Measurements from ENCODE around the gene RRAGD. TPM values are rescaled to one million over a fixed set of nuclear protein-coding genes. Genes with fewer than 3 reads are reported as not detected.

RRAGD gene
- polyA plus RNA-seq, 1 donor = 60.9 TPM

GRCh38 chr6:89381031-89381430 lies 31.0 kb downstream of the RRAGD start:
- no peak for DNase-seq
- WGBS (ENCODE audit: insufficient coverage, low lambda C conversion rate) = no CpG with 5 or more reads among the region's 2 CpGs

DNA sequence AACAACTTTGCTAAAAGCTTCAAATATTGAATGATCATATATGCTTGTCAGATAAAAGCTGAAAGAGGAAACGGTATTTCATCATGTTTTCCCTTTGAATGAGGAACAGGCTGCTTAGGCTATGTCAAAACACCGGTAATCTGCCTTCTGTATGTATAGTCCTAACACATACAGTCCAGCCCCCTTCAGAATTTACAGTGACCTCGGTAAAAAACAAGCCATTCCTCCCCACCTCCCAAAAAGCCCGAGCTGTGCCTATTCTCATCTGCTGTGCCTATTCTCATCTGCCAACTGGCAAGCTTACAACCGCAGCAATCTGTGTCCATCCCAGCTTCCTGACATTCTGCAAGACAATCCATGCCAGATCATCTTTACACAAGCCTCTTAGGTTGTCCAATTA lies 32.8 kb downstream of the RRAGD start:
- Histone ChIP-seq H3K9me3 (ENCODE audit: control insufficient read depth, low read depth, low read length) (no peaks in the 10 kb centered on the region), H3K4me1 (ENCODE audit: control insufficient read depth, insufficient read depth, low read length) (peaks cover 5% of the 10 kb centered on the region), H3K27me3 (ENCODE audit: control insufficient read depth, insufficient read depth, low read length) (no peaks in the 10 kb centered on the region), H3K36me3 (ENCODE audit: control insufficient read depth, insufficient read depth, low read length) (no peaks in the 10 kb centered on the region), H3K4me3 (ENCODE audit: low read length) (no peak overlapping the region), H3K27ac (ENCODE audit: low read length) (no peak overlapping the region)
- no peak for DNase-seq
- WGBS (ENCODE audit: insufficient coverage, low lambda C conversion rate) = no CpG with 5 or more reads among the region's 5 CpGs

More at GRCh38 chr6:89381031-89381430, 31.0 kb downstream of the RRAGD start:
- Histone ChIP-seq H3K27me3 (ENCODE audit: control insufficient read depth, insufficient read depth, low read length) (no peaks in the 10 kb centered on the region), H3K4me3 (ENCODE audit: low read length) (no peak overlapping the region), H3K9me3 (ENCODE audit: control insufficient read depth, low read depth, low read length) (no peaks in the 10 kb centered on the region), H3K27ac (ENCODE audit: low read length) (no peak overlapping the region), H3K36me3 (ENCODE audit: control insufficient read depth, insufficient read depth, low read length) (peaks cover 1% of the 10 kb centered on the region), H3K4me1 (ENCODE audit: control insufficient read depth, insufficient read depth, low read length) (no peaks in the 10 kb centered on the region)

GRCh38 chr6:89378628-89379027 lies 33.4 kb downstream of the RRAGD start:
- Histone ChIP-seq H3K4me3 (ENCODE audit: low read length) (no peak overlapping the region), H3K4me1 (ENCODE audit: control insufficient read depth, insufficient read depth, low read length) (peaks cover 5% of the 10 kb centered on the region), H3K27ac (ENCODE audit: low read length) (no peak overlapping the region), H3K36me3 (ENCODE audit: control insufficient read depth, insufficient read depth, low read length) (no peaks in the 10 kb centered on the region), H3K9me3 (ENCODE audit: control insufficient read depth, low read depth, low read length) (no peaks in the 10 kb centered on the region), H3K27me3 (ENCODE audit: control insufficient read depth, insufficient read depth, low read length) (no peaks in the 10 kb centered on the region)
- WGBS (ENCODE audit: insufficient coverage, low lambda C conversion rate) = no CpG with 5 or more reads among the region's 4 CpGs
- no peak for DNase-seq

DNA sequence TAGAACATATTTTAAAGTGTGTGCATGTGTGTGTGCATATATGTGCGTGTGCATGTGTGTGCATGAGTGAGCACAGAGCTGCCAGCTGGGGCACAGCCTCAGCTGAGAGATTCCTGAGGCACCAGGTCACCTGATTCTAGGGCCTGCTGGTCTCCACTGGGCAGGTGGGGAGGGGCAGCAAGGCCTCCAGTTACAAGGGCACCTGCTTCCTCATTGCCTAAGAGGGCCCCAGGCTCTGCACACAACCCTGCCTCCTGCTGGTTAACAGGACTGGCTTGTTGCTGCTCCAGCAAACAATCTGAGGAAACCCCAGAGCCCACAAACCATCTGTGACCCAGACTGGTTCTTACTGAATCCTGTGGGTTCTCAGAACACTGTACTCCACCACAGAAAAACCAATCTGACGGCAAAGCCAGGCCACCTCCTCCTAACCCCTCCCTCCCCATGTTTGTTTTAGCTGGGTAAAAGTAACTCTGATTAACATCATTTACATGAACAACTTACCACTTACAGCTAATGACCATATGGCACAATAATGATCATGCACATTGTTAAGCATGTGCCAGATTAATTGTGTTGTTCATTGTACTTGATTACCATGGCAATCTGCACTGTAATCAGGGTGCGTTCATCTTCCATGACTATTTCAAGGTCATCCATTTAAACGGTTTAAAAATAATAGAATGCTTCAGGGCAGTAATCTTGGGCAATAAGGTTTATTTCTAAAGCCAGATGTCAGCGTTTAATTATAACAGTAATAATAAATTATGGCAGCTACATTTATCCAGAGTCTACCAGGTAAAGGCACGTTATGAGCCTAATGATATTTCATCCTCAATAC lies 36.4 kb downstream of the RRAGD start:
- Histone ChIP-seq H3K27ac (ENCODE audit: low read length) (peak overlapping the region; percentile 43), H3K9me3 (ENCODE audit: control insufficient read depth, low read depth, low read length) (no peaks in the 10 kb centered on the region), H3K36me3 (ENCODE audit: control insufficient read depth, insufficient read depth, low read length) (no peaks in the 10 kb centered on the region), H3K4me3 (ENCODE audit: low read length) (no peak overlapping the region), H3K27me3 (ENCODE audit: control insufficient read depth, insufficient read depth, low read length) (no peaks in the 10 kb centered on the region), H3K4me1 (ENCODE audit: control insufficient read depth, insufficient read depth, low read length) (peaks cover 5% of the 10 kb centered on the region)
- 100% methylated on average over 1 of the region's 6 CpGs for WGBS (ENCODE audit: insufficient coverage, low lambda C conversion rate)
- DNase-seq = peak; percentile 86 to 88

DNA sequence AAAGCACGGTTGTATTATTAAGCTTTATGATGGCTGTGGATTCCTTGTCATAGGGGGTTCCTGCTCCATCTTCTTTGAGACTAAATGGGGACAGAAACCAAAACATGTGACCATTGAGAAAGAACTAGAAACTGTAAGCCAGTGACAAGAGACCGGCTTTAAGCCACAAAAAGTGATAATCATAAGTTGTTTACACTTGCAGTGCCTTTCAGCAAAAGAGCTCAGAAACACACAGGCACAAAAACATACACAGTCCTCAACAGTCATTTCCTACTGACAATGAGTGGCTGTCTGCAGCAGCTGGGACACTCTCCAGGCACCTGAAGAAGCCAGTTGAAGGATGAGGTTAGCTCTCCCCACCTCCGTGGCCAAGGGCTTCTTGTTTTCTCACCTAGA lies 39.6 kb downstream of the RRAGD start:
- Histone ChIP-seq H3K27me3 (ENCODE audit: control insufficient read depth, insufficient read depth, low read length) (no peaks in the 10 kb centered on the region), H3K27ac (ENCODE audit: low read length) (no peak overlapping the region), H3K4me1 (ENCODE audit: control insufficient read depth, insufficient read depth, low read length) (peaks cover 5% of the 10 kb centered on the region), H3K36me3 (ENCODE audit: control insufficient read depth, insufficient read depth, low read length) (no peaks in the 10 kb centered on the region), H3K4me3 (ENCODE audit: low read length) (no peak overlapping the region), H3K9me3 (ENCODE audit: control insufficient read depth, low read depth, low read length) (no peaks in the 10 kb centered on the region)
- no peak for DNase-seq
- 80% methylated on average over 1 of the region's 3 CpGs for WGBS (ENCODE audit: insufficient coverage, low lambda C conversion rate)

DNA sequence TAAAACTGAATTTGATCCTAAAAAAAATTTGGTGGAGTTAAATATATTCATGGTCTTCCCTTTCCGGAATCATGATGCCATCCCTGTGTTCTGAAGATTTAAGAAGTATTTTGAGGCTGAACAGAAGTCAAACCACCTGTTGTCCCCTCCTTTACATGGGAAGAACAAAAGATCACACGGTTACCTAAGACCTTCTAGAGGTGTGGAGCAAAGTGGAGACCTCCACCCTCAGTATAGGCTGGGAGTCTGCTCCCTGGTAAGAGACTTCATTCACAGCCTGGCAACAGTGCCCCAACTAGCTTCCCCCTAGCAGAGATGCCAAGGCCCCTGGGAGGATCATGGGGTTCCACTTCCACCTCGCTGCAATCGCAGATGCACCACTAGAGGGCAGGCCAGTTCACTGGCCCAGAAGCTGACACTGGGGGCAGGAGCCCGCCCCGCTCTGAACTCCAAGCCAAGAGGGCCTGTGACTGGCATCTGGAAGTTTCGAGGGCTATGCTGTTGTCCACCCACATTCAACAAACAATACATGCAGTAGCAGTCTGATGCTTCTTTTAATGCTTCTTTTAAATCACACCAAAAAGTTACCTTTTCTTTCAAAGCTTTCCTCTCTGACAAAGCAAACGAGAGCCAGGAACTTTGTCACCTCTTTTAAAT lies 40.1 kb downstream of the RRAGD start:
- no peak overlapping the region for H3K27ac ChIP-seq (ENCODE audit: low read length)
- DNase-seq = peak; percentile 48 to 61

GRCh38 chr6:89368999-89369398 lies 43.1 kb downstream of the RRAGD start:
- H3K27ac ChIP-seq (ENCODE audit: low read length) = no peak overlapping the region
- no CpG with 5 or more reads among the region's 7 CpGs for WGBS (ENCODE audit: insufficient coverage, low lambda C conversion rate)

More for the DNA sequence above, 40.1 kb downstream of the RRAGD start:
- no peaks in the 10 kb centered on the region for H3K27me3 ChIP-seq (ENCODE audit: control insufficient read depth, insufficient read depth, low read length)
- peaks cover 5% of the 10 kb centered on the region for H3K4me1 ChIP-seq (ENCODE audit: control insufficient read depth, insufficient read depth, low read length)
- H3K9me3 ChIP-seq (ENCODE audit: control insufficient read depth, low read depth, low read length) = no peaks in the 10 kb centered on the region
- 71% methylated on average over 1 of the region's 8 CpGs for WGBS (ENCODE audit: insufficient coverage, low lambda C conversion rate)
- H3K36me3 ChIP-seq (ENCODE audit: control insufficient read depth, insufficient read depth, low read length) = no peaks in the 10 kb centered on the region
- no peak overlapping the region for H3K4me3 ChIP-seq (ENCODE audit: low read length)

GRCh38 chr6:89368107-89368506 lies 44.0 kb downstream of the RRAGD start:
- H3K9me3 ChIP-seq (ENCODE audit: control insufficient read depth, low read depth, low read length) = no peaks in the 10 kb centered on the region
- H3K4me1 ChIP-seq (ENCODE audit: control insufficient read depth, insufficient read depth, low read length) = no peaks in the 10 kb centered on the region
- peaks cover 2% of the 10 kb centered on the region for H3K36me3 ChIP-seq (ENCODE audit: control insufficient read depth, insufficient read depth, low read length)
- no peak overlapping the region for H3K4me3 ChIP-seq (ENCODE audit: low read length)
- no peak overlapping the region for H3K27ac ChIP-seq (ENCODE audit: low read length)
- H3K27me3 ChIP-seq (ENCODE audit: control insufficient read depth, insufficient read depth, low read length) = no peaks in the 10 kb centered on the region
- 17% methylated on average over 3 of the region's 6 CpGs for WGBS (ENCODE audit: insufficient coverage, low lambda C conversion rate)
- peak; percentile 23 to 35 for DNase-seq

More at GRCh38 chr6:89368999-89369398, 43.1 kb downstream of the RRAGD start:
- Histone ChIP-seq H3K9me3 (ENCODE audit: control insufficient read depth, low read depth, low read length) (no peaks in the 10 kb centered on the region), H3K4me1 (ENCODE audit: control insufficient read depth, insufficient read depth, low read length) (no peaks in the 10 kb centered on the region), H3K36me3 (ENCODE audit: control insufficient read depth, insufficient read depth, low read length) (peaks cover 2% of the 10 kb centered on the region), H3K4me3 (ENCODE audit: low read length) (no peak overlapping the region), H3K27me3 (ENCODE audit: control insufficient read depth, insufficient read depth, low read length) (no peaks in the 10 kb centered on the region)
- peak; percentile 19 to 25 for DNase-seq

DNA sequence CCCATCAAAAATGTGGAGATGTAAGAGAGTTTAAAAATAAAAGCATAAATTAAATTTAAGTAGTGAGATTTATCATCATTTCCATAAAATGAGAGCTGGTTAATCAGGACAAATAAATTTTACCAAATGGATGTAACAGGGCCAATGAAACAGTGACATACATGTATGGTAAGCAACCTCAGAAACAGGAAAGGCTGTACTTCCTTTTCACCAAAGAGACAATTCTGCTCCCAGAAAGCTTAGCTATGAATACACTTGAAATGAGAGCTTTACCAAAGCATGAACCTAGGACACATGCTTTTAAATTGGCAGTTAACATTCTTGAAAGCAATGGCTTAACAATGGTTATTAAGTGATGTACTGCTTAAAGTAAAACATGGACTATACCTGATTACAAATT lies 47.5 kb downstream of the RRAGD start:
- Histone ChIP-seq H3K4me3 (ENCODE audit: low read length) (no peak overlapping the region), H3K27ac (ENCODE audit: low read length) (no peak overlapping the region), H3K9me3 (ENCODE audit: control insufficient read depth, low read depth, low read length) (no peaks in the 10 kb centered on the region), H3K36me3 (ENCODE audit: control insufficient read depth, insufficient read depth, low read length) (peaks cover 2% of the 10 kb centered on the region), H3K4me1 (ENCODE audit: control insufficient read depth, insufficient read depth, low read length) (no peaks in the 10 kb centered on the region), H3K27me3 (ENCODE audit: control insufficient read depth, insufficient read depth, low read length) (no peaks in the 10 kb centered on the region)
- DNase-seq = no peak

DNA sequence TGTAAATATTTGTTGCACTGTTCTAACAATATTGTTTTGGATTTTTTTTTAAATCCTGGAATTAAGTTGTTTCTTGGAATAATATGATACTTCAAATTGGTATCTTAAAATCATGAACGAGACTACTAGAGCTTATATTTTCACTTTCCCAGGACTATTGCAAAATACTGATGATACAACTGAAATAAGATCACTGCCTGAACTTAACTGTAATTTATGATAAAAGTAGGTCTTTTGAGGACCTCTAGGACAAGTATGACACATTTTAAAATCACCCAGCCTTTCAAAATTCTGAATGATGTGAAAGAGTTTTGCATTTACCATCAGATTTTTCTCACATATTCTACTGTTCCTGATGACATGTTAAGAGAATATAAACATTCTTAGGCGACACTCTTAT lies 50.9 kb downstream of the RRAGD start:
- Histone ChIP-seq H3K36me3 (ENCODE audit: control insufficient read depth, insufficient read depth, low read length) (peaks cover 2% of the 10 kb centered on the region), H3K4me3 (ENCODE audit: low read length) (no peak overlapping the region), H3K27ac (ENCODE audit: low read length) (no peak overlapping the region), H3K9me3 (ENCODE audit: control insufficient read depth, low read depth, low read length) (no peaks in the 10 kb centered on the region), H3K27me3 (ENCODE audit: control insufficient read depth, insufficient read depth, low read length) (no peaks in the 10 kb centered on the region), H3K4me1 (ENCODE audit: control insufficient read depth, insufficient read depth, low read length) (no peaks in the 10 kb centered on the region)
- WGBS (ENCODE audit: insufficient coverage, low lambda C conversion rate) = 100% methylated on average over 1 of the region's 2 CpGs
- no peak for DNase-seq
